Stimulated activated CD4-positive, alpha-beta T cell treated with anti-CD3 and anti-CD28 coated beads, Interleukin-12 subunit alpha, Interleukin-12 subunit beta, amount 100 ng/mL, for 48 hours (primary cell): ENCODE results near the gene KCTD1.

Source experiments
- DNase-seq, 3 donors: peaks; one replicate each; pipeline ENCODE4 v3.0.0-alpha.2; 2020; ENCODE audit warnings: low read depth in 2 of 3, low spot score in 1 of 3

Gene KCTD1

DNA sequence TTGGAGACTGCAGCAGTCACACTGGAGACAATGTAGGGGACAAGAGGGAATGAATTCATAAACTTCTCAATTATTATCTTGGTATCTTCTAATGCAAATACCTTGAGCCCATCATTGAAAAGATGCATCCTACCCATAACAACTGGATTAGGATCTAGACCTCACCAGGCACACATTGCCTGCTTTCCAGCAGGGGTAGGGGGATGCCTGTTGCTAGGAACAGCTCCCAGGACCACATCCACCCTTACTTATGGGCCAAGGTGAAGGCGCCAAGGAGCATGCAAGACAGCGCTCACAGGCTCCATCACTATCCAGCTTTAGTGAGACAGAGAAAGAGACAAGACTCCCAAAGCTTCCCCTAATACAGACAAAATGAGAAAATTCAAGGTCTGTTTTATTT lies 24.4 kb downstream of the KCTD1 start:
- DNase-seq, result no peak

DNA sequence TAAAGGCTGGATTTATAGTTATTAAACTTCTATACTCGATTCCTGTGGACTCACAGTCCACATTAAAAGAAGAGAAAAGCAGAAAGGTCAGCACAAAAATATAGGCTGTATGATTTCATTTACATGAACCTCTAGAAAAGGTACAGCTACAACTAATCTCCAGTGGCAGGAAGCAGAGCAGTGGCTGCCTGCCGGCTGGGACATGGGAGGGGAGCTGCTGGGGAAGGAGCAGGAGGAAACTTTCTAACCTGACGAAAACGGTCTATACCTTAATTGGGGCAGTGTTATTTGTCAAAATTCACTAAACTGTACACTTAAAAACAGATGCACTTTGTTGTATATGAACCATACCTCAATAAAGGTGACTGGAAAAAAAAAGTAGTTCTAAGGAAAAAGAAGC lies 26.7 kb downstream of the KCTD1 start:
- DNase-seq, result no peak

DNA sequence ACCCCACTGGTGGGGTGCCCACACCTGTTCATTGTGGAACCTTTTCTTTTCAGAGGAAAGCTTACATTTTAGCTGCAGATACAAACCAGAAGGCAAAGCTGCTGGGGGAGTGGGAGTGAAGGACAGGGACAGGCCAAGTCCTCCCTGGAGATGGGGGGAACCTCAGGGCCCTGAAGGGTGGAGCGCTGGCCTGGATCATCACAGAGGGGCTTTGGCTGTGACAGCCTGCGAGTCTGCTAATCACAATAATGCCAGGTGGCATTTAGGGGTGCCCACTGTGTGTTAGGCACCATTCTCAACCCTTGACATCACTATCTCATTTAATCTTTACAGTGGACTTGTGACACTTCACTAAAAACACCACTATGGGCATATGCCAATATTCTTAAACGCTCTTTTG lies 27.4 kb downstream of the KCTD1 start:
- DNase-seq, result no peak

DNA sequence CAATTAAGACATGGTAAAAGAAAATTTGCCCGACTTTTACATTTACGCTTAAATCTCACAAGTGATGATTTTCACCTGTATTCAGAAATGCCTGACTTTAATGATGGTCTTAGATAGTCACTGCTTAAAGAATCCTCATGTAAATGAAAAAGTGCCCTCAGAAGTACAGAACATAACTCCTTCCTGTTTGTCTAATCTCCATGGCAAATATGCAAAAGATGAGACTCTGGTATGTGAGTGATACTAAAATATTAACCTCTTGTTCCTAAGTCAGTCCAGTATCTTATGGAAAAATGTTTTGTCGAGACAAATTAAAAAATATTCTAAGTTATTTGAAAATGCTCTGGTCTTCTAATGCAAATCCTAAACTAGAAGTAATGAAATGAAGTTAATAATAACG lies 29.2 kb downstream of the KCTD1 start:
- DNase-seq, result no peak

DNA sequence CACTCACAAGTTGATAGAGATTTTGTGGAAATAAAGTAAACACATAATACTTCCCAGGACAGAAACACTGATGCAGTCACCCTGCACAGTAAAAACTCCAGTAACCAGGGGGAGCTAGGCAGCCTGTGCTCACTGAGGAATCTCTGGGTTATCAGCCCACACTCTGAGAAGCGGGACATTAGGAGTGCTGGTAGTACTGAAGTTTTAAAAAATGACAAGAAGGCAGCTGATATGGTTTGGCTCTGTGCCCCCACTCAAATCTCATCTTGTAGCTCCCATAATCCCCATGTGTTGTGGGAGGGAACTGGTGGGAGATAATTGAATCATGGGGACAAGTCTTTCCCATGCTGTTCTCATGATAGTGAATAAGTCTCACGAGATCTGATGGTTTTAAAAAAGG lies 31.4 kb downstream of the KCTD1 start:
- DNase-seq, result no peak

DNA sequence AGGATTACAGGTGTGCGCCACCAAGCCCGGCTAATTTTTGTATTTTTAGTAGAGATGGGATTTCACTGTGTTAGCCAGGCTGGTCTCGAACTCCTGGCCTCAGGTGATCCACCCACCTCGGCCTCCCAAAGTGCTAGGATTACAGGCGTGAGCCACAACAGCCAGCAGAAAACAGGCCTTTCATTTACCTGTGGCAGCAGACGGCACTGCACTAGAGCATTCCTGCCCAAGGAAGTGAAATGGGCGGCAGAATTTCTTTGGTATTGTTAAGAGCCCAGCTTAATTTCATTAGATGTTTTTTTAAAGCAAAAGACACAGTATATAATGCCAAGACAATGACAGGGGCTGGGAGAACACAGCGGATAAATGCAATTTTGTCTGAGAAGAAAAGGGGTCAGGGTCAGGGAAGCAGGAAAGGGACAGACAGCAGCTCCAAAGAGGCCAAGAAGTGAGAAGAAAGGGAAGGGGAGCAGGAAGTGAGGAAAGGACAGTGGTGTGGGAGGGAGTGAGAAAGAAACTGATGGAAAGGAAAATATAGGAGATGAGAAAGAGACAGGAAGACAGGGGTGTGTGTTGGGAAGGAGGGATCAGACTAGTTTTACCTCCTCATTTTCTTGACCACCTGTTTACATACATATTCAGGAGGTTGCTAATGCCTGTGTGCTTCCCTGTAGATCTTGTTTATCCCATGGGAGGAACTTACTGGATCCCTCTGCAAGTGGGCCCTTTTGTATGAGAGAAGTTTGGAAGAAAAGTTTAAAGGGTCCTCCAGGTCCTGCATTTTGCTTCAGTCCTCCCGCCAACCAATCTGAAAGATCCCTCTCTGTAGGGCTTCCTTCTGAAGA lies 32.5 kb downstream of the KCTD1 start:
- no peak for DNase-seq

DNA sequence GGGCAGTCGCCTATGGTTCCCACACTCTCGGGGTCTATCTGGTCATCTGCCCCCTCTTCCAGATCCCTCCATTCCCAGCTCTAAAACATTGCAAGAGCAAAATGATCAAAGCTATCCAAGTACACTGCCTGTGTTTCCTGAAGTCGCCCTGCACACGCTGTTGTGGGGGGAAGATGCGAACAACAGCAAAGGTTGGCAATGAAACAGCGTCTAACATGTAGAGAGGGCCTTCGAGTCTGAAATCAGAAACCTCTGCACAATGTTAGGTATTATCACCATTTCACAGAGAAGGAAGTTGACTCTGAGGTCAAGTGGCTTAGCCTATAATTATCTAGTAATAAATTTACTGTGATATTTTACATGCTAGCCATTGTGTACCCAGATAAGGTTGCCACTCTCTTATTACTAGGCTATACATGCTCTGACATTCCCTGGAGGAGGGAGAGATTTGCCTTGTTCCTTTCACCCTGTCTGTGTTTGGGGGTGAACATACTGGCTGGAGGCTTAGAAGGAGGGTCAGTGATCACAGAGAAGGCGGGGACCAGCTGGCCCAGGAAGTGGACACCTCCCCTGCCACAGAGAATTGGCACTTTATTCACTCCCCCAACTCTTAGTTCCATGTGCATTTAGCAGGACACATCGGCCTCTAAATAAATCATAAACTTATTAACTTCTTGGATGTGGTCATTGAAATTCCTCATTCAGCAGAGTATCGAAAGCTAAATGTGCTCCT lies 36.8 kb downstream of the KCTD1 start:
- DNase-seq, result no peak

DNA sequence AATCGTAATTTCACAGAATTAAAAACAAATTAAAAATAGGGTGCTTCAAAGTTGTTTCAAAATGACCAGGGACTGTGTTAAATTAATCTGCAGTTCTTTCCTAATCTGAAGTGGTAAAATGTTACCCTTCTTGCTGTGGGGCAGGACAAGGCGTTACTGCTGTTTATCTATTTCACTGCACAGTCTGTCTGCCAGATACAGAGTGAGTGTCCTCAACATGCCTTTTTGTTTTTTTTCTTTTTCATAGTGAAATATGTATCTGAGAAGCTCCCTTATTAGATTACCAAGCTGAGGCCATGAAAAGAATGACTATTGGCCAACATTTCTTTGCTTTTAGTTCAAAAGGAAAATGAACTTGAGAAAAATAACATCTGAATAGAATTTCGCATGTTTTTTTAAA lies 38.0 kb downstream of the KCTD1 start:
- DNase-seq, result no peak

DNA sequence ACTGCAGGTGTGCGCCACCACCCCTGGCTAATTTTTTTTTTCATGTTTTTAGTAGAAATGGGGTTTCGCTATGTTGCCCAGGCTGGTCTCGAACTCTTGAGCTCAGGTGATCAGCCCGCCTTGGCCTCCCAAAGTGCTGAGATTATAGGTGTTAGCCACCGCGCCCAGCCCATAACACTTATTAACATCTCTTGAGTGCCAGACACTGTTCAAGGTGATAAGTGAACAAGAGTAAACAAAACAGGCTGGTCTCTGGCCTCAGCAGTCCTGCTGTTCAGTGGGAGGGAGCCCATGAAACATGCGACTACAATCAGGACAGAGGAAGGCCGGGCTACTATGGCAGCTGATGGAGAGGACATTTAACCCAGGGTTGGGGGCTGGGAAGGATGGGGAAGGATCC lies 42.3 kb downstream of the KCTD1 start:
- DNase-seq, result no peak

DNA sequence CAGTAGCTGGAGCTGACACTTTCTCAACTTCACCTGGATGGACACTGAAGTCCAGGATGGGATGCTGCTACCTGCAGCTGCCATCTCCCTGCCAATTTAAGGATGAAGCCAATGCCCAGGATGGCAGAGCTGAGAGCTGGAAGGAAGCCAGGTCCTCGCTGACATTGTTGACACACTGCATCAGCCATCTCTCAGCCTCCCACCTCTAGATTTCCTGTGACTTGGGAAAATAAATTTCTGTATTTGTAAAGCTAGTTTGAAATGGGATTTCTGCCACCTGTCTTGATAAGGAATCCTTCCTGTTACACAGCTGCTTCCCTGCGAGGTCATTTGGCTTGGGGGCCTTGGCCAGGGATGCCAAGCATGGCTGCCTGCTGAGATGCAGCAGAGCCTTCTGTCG lies 43.5 kb downstream of the KCTD1 start:
- DNase-seq, result no peak

DNA sequence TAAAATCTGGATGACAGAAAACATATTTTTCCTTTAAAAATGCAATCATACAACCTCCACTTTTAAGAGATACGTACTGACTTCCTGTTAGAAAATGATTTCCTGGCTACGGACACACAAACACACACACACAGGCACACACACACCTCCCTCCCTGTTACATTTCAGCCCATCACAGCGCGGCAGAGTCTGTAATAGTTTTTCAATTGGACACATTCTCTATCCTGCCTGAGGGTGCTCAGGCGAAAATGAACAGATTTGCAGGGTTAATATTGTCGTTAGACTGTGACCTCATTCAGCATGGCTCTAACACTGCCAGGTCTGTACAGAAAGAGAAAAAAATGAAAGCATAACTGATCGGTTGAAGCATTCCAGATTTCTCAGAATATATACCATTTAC lies 45.0 kb downstream of the KCTD1 start:
- DNase-seq, result no peak

DNA sequence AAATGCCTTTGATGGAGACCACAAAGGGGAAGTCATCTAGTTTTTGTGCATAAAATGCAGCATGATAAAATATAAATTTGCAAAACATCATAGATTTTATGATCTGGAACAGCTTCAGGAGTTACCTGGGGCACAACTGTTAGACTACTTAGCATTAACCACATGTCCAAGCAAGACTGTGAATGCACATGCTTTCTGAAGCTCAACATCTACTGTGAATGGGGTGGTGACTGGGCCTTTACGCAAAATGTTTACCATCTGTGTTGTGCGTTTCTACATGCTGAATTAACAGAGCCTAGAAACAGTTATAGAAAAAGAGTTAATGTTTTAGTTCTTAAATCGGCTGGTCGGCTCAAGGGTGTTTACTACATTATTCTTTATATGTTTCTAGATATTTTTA lies 45.5 kb downstream of the KCTD1 start:
- DNase-seq, result no peak

DNA sequence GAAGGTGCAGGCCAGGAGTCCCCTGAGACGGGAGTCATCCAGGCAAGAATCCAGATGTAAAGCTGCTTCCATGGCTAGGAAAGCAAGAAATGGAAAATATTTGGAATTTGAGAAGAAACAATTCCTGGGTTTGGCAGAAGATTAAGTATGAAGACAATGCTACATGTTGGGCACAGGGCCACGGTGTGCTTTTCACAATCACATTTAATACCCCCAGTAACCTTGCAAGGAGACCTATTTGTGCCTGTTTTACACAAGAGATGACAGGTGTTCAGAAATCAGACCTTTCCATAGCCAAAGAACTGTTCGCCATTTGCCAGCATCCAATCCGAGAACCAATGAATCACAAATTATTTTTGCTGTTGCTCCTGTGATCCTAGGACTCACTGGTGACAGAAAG lies 50.5 kb downstream of the KCTD1 start:
- no peak for DNase-seq

DNA sequence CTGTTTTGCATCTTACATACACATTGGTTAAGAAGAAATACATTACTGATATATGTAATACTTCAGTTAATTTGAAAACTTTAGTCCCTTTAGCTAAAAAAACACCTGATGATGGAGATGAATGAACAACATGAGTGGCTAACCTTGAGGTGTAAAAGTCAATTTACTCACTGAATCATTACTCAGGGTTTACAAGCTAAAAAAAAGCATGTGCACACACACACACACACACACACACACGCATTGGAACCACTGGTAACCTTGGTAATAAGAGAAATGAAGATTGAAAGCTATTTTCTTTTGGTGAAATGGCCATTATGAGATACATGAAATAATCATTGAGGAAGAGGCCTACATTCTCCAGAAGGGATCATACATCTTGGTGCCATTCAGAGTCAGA lies 51.8 kb downstream of the KCTD1 start:
- DNase-seq, result no peak

DNA sequence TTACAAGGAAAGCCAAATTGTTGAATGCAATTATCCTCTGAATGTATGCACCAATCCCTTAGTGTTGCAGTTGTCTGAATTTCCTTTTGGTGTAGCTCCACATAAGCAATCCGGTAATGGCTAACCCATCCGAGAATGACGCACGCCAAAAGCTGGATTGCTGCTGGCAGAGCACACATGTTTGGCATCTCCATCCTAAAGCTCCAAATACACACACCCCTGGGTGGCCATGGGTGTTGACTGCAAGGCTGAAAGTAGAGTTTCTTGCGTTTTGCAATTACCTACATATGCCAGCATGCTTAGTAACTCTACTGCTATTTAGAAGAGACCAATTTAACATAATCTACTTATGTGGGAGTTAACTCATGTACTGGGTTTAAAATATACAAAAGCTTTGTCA lies 53.1 kb downstream of the KCTD1 start:
- DNase-seq, result no peak

DNA sequence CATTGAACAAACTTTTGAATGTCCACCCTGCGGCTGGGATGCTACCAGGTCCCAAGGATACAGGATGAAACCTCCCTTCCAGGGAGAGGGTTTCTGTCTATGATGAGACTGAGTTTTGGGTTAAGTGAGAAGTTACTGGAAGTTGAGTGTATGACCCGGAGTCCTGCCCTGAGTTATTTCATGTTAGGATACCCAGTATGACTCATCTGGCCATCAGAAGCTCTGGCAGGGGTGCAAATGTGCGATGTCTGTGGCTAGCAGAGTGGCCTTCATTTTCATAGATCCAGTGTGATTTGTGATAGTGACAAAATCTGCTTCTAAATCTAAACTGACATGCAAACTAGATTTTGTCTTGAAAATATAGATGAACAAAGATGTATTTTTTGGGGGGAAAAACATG lies 55.3 kb downstream of the KCTD1 start:
- no peak for DNase-seq

DNA sequence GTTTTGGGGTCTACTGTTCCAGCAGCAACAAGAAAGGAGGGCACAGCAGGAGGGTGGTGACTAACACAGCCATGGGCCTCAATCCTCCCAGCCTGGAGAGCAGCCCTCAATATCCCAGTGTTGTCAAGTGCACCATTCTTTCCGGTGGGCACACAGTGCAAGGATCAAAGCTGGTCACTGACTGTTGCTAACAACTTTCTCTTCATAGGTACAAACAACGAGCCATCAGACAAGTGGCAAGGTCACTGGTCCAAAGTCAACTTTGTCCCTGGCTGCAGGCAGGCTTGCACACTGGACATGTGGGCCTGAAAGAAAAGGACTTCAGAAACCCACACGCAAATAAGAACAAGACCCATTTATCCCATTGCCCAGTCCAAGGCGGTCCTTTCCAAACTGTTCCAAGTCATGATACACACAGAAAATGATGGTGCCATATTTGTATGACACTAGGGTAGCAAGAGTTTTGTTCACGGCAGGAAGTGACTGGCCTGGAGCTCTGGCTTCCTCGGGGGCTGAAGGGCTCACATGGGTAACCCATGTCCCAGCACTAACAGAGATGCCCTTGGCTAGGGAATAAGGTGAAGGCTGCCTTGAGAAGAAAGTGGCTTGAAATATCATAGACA lies 57.0 kb downstream of the KCTD1 start:
- DNase-seq, result no peak

DNA sequence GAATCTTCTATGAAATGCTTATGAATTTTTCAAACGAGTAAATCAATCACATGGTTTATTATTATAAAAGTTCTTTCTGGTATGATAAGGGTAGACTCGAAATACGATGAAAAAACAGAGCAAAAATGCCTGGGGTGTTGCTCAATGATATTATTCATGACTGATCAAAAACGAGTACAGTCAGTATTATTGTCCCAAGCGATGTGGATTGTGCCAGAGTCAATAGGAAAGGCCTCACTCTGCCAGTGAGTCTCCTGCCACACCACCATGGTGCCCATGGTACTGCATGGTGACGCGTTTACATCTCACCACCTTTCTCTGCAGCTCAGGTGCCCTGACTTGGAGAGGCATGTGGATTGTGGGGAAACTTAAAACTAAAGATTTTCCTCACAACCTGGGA lies 58.5 kb downstream of the KCTD1 start:
- DNase-seq, result no peak

DNA sequence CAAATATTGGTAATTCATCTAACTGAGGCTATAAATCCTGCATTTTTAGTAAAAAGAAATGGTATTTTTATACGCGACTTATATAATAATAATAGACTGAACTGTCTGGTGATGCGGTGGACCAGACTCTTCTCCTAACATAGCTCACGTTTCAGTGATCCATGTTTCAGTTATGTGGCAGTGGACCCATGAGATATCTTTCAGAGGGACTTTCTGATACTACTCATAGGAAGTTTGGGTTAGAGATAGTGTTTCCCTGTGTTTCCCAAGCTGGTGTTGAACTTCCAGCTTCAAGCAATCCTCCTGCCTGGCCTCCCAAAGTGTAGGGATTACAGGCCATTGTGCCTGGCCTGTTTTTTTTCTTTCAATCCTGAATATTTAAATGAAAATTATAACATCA lies 59.2 kb downstream of the KCTD1 start:
- no peak for DNase-seq

DNA sequence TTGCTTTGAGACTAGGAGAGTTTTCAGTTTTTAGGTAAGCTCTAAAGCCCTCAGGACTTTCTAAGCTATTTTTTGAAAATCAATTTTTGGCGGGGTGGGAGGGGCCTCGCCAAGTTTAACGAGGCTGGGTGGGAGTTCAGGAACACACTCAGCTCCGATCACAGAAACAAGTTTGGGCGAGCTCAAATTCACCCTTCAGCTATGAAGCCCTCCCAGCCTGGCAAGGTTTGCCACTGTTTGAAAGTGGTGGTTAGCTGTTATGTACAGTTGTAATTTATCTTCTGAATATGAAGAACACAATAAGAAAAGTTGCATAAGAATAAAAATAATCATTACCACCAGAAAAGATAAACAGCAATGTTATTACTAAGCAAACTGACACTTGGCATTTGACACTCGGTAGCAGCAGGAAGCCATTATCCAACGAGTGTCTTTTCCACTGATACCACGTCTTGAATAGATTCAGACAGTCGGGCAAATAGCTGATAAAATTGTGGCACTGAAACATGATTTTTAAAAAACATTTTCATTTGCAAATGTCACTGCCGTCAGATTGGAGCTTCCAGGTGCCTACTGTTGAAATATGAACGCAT lies 59.8 kb downstream of the KCTD1 start:
- DNase-seq, result no peak

DNA sequence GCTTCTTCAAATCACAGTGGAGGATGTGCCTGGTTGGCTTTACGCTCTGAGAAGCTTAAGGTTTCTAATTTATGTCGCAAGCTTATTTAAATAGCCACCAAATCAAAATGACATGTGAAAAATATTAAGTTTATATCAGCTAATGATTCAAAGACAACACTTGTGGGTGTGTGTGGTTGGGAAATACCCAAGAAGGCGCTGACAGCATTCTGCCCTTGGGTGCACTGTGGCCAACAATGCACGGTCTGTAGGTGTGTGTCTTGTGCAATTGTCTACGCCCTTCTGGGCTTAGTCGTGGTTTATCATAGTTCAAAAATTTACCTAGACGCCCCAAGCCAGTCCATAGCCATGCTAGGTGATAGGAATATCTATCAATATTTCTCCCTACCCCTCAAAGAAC lies 60.9 kb downstream of the KCTD1 start:
- no peak for DNase-seq

DNA sequence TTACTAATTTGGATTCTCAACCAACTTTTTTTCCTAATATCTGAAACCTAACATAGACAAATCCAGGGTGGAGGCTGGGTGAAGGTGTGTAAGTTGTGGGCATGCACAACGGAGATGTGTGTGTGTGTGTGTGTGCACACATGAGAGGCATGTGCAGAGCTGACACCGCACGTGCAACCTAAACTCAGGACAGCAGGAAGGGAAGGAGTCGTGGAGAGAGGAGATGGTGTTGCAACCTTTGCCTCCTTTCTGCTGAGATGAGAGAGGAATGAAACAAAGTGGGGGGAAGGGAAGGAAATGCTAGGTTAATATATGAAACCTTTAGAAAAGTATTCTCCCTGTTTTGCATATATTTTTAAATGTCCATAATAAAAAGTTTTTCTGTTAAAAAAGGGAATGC lies 64.7 kb downstream of the KCTD1 start:
- DNase-seq, result no peak
